Activated T-cell treated with anti-CD3 and anti-CD28 coated beads, Interleukin-2, amount 50 U/mL, for 4 hours (primary cell): ENCODE data around the gene HPDL. TPM values are rescaled to one million over a fixed set of nuclear protein-coding genes. Genes with fewer than 3 reads are reported as not detected.

Experiments
- ATAC-seq, 2 donors: fragments of 200-7000 bp; cut with Tn5 transposase; one replicate each; pipeline ENCODE4 v1.10.0; 2021
- DNase-seq: peaks from one replicate; pipeline ENCODE4 v3.0.0-alpha.2; 2020
- H3K27me3 Mint-ChIP-seq: one replicate; pipeline ENCODE4 v1.8.0; 2021; ENCODE audit warnings: low read depth, mixed read lengths
- H3K36me3 Mint-ChIP-seq: one replicate; pipeline ENCODE4 v1.8.0; 2022; ENCODE audit warnings: mixed read lengths; ENCODE audit not compliant: insufficient read depth
- H3K4me1 Mint-ChIP-seq: one replicate; pipeline ENCODE4 v1.8.0; 2021; ENCODE audit warnings: low read depth, mixed read lengths
- H3K4me3 Mint-ChIP-seq: one replicate; pipeline ENCODE4 v1.8.0; 2021; ENCODE audit warnings: mild to moderate bottlenecking, moderate library complexity, mixed read lengths
- H3K9me3 Mint-ChIP-seq: one replicate; pipeline ENCODE4 v1.8.0; 2021; ENCODE audit warnings: mixed read lengths
- total RNA-seq, 3 donors: library from RNA; stranded (reverse); gene quantifications; one replicate each; pipeline ENCODE4 v1.2.1, GENCODE V29; 2021

Gene HPDL
- total RNA-seq, 3 donors from 2014 or later = 32.9 to 55.9 (median 45.6) TPM

DNA sequence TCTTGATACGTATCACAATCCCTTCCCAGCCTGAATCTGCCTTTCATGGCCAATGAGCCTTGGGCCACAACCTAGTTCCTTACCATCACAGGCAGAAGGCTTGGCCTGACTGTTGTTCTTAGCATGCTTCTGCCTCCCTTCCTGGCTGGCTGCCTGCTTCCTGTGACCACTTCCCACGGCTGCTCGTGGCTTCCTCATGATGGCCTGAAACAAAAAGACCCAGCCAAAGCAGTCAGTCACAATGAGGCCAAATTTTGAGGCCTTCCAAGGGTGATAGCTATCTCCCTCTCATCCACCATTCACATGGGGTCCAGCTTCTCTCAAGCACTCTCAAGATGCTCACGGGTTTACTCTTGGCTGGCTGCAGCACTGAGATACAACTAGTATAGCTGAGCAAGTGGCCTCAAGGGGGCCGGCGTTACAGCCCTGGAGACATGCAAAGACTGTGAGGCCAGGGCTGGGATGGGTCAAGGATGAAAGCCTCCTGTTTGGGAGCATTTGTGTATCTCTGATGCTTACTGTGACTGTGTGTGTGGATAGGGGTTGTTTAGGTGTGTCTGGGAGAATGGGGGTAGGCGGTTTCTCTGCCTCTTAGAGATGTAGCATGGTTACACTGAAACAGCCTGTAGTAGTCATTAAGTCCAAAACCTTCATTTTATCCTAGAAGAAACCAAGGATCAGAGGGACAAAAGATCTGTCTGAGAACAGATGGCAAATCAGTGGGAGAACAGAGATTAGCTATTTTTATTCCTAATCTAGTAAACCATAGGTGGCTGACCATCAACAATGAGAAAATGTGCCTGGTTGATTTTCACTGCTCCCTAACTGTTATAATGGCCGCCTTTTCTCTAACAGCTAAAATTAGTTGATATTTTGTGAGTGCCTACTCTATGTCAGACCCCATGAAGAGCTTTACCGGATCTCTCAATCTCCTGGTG lies 7.9 kb downstream of the HPDL start:
- ATAC-seq (no peak), DNase-seq (no peak)
- Mint-ChIP-seq H3K9me3 (no peaks in the 10 kb centered on the region), H3K4me1 (peaks cover 29% of the 10 kb centered on the region), H3K36me3 (peaks cover 13% of the 10 kb centered on the region), H3K4me3 (no peak overlapping the region), H3K27me3 (no peaks in the 10 kb centered on the region)

DNA sequence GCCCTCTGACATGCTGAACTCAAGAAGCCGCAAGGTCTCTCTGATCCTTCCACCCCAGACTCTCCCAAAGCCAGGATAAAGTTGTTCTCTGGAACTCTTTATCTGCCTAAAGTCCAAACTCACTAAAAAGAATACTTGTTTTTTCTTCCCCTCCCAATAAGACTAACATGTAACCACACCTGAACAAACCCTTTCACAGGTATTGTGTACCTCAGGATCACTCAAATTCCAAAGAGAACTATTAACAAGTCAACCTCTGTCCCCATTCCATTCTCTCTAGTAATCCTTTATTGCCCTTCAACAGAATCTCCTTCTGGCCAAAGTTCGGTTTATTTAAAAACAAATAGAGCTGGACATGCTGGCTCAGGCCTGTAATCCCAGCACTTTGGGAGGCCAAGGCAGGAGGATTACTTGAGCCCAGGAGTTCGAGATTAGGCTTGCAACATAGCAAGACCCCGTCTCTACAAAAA lies 9.2 kb downstream of the HPDL start:
- Mint-ChIP-seq H3K9me3 (no peaks in the 10 kb centered on the region), H3K4me3 (no peak overlapping the region), H3K4me1 (peaks cover 33% of the 10 kb centered on the region), H3K27me3 (no peaks in the 10 kb centered on the region), H3K36me3 (peaks cover 16% of the 10 kb centered on the region)
- DNase-seq = no peak
- no peak for ATAC-seq

DNA sequence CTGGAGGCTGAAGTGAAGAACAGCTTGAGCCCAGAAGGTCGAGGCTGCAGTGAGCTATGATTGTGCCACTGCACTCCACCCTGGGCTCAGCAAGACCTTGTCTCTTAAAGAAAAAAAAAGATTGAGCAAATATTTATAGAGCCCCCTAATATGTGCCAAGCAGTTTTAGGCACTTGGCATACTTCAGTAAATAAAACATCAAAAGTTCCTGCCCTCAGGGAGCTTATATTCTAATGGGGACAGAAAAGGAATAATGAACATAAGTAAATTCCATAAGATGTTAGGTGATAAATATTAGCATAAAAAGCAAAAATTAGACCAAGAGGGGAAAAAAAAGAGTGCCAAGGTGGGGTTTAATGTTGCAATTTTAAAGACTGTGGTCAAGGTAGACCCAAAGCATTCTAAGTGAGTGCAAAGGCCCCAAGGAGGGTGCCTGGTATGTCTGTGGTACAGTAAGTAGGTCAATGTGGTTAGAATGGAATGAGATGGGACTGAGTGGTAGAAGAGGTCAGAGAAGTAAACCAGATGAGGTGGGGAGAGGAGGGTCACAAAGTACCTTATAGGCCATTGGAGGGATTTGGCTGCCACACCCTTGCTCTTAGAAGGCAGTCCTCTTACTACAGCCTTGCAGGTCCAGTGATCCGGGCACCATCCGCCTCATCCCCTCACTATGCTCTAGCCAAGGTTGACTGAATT lies 11.1 kb downstream of the HPDL start:
- no peaks in the 10 kb centered on the region for H3K27me3 Mint-ChIP-seq
- no peak for DNase-seq
- no peak for ATAC-seq
- H3K9me3 Mint-ChIP-seq = no peaks in the 10 kb centered on the region
- peak overlapping the region; percentile 54 for H3K4me3 Mint-ChIP-seq
- peaks cover 44% of the 10 kb centered on the region for H3K4me1 Mint-ChIP-seq
- H3K36me3 Mint-ChIP-seq = peaks cover 27% of the 10 kb centered on the region

DNA sequence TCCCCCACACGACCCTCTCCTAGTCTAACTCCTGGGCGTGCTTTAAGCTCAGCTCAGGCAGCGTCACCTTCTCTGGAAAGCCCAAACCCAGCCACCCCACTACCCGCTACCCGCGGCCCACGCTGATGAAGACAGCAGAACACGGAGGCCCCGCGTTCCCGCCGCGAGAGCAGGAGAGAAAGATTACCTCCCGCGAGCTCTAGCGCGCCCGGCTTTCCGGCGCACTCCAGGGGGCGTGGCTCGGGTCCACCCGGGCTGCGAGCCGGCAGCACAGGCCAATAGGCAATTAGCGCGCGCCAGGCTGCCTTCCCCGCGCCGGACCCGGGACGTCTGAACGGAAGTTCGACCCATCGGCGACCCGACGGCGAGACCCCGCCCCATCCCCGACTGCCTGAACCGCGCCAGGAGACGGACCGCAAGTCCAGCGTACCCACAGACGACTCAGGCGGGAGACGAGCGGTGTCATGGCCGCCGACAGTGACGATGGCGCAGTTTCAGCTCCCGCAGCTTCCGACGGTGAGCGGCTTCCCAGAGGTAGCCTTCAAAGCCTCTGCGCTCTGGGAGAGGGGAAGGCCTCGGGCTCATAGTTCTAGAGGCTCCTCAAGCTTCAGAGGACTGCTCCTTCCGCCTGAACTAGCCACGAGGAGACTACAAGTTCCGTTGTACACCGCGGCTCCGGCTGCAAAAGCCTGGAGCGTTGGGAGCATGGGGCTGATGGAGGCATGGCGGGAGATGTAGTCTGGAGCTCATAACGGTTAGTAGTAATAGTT lies 13.3 kb downstream of the HPDL start, which contains the start of the genes MUTYH and TOE1:
Gene MUTYH (minus strand): TSS at position 652 of the 770 bp plus-strand sequence. CDS start 5,935 bp downstream, outside the sequence.
Gene TOE1 (plus strand): TSS at position 382 of the 770 bp plus-strand sequence. CDS start 83 bp downstream, at position 465.
- ATAC-seq = peak; percentile 86 to 89
- peaks cover 39% of the 10 kb centered on the region for H3K4me1 Mint-ChIP-seq
- peak; percentile 89 for DNase-seq
- H3K4me3 Mint-ChIP-seq = peak within 1 kb of the TSS; percentile 99
- no peaks in the 10 kb centered on the region for H3K9me3 Mint-ChIP-seq
- H3K36me3 Mint-ChIP-seq = peaks cover 25% of the 10 kb centered on the region
- H3K27me3 Mint-ChIP-seq = no peaks in the 10 kb centered on the region

DNA sequence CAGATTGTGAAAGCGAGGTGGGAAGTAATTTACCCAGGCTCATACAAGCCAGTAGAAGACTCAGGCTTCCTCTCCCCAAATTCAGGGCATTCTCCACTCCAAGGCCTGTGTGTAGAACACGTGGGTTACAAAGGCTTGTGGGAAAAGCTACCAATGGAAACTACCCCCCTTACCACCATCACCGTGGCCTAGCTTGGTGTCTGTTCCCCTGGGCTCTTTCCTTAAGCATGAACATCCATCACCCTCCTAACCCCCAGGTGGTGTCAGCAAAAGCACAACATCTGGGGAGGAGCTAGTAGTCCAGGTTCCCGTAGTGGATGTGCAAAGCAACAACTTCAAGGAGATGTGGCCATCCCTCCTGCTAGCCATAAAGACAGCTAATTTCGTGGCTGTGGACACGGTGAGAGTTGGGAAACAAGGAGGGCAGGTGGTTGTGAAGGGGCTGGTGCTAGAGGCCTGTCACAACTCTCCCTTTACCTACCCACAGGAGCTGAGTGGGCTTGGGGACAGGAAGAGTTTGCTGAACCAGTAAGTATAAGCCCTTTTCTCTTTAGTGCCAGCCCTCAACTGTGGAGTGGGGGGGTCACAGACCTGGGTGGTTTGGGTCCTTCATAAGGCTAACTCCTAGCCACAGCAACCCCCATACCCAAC lies 14.2 kb downstream of the HPDL start:
- peaks cover 32% of the 10 kb centered on the region for H3K36me3 Mint-ChIP-seq
- H3K9me3 Mint-ChIP-seq = no peaks in the 10 kb centered on the region
- H3K4me3 Mint-ChIP-seq = peak overlapping the region; percentile 99
- no peaks in the 10 kb centered on the region for H3K27me3 Mint-ChIP-seq
- H3K4me1 Mint-ChIP-seq = peaks cover 38% of the 10 kb centered on the region
- ATAC-seq (no peak), DNase-seq (no peak)

DNA sequence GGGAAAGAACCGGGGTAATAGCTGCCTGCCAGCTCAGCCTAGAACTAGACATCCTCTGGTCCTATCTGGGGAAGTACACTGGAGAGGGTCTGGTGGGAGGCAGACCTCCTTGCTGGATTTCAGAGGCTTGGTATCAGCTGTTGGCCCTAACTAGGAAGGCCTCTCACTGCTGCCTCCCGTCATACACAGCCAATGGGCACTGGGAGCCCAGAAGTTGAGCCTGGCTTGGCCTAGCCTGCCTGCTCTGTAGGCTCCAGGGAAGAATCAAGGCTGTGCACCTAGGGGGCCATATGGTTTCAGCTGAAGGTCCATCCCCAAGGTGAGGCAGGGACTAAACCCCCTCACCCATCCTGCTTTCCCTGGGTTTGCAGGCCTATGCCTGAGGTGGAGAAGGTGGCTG lies 17.8 kb downstream of the HPDL start:
- Mint-ChIP-seq H3K4me1 (peaks cover 19% of the 10 kb centered on the region), H3K36me3 (peaks cover 24% of the 10 kb centered on the region)
- ATAC-seq = no peak

DNA sequence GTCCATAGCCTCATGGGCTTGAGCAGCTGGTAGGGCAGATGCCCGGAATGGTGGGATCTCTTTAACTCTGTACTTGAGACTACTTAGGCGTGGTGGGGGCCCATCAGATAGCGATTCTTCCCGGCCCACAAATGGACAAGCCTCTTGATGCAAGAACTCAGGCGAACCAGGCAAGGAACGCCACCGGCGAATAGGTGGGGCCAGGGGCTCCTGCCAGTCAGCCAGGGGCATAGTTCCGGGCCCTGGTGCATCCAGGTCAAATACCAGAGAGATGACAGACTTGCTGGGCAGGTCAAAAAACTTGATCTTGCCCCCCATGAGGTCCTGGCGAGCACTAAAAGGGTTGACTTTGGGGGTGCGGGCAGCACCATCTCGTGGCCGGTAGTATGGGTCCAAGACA lies 18.3 kb downstream of the HPDL start:
- no peak for DNase-seq
- no peak for ATAC-seq
- H3K4me1 Mint-ChIP-seq = peaks cover 16% of the 10 kb centered on the region
- peaks cover 24% of the 10 kb centered on the region for H3K36me3 Mint-ChIP-seq
- no peaks in the 10 kb centered on the region for H3K9me3 Mint-ChIP-seq
- no peaks in the 10 kb centered on the region for H3K27me3 Mint-ChIP-seq
- H3K4me3 Mint-ChIP-seq = no peak overlapping the region

More for the DNA sequence above, 17.8 kb downstream of the HPDL start:
- Mint-ChIP-seq H3K27me3 (no peaks in the 10 kb centered on the region), H3K4me3 (no peak overlapping the region), H3K9me3 (no peaks in the 10 kb centered on the region)
- DNase-seq = no peak

DNA sequence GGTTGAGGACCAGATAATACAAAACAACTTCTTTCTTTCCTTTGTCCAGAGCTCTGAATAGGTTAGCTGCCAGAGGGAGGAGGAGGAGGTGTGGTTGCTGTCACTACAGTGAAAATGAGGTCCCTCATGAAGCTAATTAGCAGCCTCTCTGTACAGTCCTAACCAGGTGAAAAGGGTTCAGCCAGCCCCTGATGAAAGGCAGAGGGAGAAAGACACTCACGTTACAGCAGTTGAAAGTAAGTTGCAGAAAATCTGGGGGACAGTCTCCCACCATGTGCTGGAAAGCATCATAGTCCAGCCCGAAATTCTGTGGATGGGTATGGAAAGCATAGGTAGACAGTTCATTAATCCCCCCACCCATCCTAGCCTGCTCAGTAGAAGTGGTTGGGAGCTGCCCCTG lies 19.8 kb downstream of the HPDL start:
- Mint-ChIP-seq H3K36me3 (peaks cover 19% of the 10 kb centered on the region), H3K4me1 (peaks cover 13% of the 10 kb centered on the region), H3K4me3 (no peak overlapping the region), H3K9me3 (no peaks in the 10 kb centered on the region), H3K27me3 (no peaks in the 10 kb centered on the region)
- ATAC-seq (no peak), DNase-seq (no peak)

DNA sequence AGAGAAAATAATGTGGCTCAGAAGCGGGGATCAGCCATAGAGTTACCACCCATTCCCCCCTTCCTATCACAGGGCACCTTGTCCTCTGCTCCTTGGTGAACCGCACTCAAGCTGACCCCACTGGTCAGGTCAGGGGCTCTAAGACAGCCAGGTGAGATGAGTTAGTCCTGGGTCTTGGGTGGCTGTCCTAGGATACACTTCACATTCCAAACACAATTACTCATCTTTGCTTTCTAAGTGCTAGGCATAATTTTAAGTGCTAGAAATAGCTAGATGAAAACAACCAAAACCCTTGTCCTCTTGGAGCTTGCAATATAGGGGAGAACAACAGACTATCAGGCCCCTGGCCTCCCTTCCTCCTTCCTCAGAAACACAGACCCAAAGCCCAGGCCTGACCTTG lies 21.3 kb downstream of the HPDL start:
- H3K27me3 Mint-ChIP-seq = no peaks in the 10 kb centered on the region
- H3K36me3 Mint-ChIP-seq = peaks cover 7% of the 10 kb centered on the region
- no peak for DNase-seq
- peaks cover 1% of the 10 kb centered on the region for H3K4me1 Mint-ChIP-seq
- ATAC-seq = no peak
- no peaks in the 10 kb centered on the region for H3K9me3 Mint-ChIP-seq
- H3K4me3 Mint-ChIP-seq = no peak overlapping the region

DNA sequence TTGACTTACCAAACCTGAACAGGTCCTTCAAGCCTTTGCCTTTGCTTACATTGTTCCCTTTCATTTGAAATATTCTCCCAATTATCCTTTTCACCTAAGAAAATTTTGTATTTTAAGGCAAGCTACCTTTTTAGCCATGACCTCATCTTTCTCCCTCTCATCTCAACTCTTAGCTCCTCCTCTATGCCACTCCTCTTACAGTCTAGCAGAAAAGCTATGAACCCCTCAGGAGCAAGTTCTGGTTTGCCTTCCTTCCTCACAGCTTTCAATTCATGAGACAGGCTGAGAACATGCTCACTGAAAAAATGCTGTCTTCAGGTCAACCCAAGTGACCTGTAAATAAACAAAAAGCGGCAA lies 21.9 kb downstream of the HPDL start:
- Mint-ChIP-seq H3K9me3 (no peaks in the 10 kb centered on the region), H3K36me3 (peaks cover 7% of the 10 kb centered on the region), H3K27me3 (no peaks in the 10 kb centered on the region), H3K4me1 (no peaks in the 10 kb centered on the region), H3K4me3 (no peak overlapping the region)
- no peak for ATAC-seq
- DNase-seq = no peak

DNA sequence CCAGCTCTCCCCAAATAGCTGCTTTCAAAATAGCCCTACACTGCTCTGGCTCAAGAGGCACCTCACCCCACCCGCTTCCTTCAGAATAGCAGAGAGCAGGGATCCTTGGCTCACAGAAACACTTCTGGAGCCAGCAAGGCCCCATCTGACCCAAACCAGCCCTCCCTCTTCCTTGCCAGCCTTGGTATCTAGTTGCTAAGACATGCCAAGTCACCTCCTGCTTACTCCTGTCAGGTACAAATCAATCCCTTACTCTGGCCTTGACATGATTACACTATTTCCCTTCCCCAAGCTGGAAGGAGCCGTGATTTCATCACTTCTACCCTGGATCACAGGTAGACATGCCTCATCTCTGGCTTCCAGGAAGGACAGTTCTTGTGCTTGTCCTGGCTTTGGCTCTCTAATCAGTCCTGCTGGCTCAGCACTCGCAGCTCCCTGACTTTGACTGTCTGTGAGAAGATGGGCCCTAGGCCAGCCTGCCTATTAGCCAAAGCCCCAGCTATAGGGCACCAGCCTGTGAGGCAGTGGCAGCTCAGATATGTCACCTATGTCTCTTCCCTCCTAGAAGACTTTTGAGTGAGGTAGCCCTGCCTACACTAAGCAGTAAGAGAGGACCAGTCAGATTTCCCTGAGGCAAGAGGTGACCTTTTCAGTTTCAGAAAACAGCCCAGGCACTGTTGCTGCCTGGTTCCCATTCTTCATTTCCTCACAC lies 22.4 kb downstream of the HPDL start:
- Mint-ChIP-seq H3K27me3 (no peaks in the 10 kb centered on the region), H3K4me1 (no peaks in the 10 kb centered on the region), H3K9me3 (no peaks in the 10 kb centered on the region), H3K4me3 (no peak overlapping the region), H3K36me3 (peaks cover 7% of the 10 kb centered on the region)
- ATAC-seq (no peak), DNase-seq (no peak)

DNA sequence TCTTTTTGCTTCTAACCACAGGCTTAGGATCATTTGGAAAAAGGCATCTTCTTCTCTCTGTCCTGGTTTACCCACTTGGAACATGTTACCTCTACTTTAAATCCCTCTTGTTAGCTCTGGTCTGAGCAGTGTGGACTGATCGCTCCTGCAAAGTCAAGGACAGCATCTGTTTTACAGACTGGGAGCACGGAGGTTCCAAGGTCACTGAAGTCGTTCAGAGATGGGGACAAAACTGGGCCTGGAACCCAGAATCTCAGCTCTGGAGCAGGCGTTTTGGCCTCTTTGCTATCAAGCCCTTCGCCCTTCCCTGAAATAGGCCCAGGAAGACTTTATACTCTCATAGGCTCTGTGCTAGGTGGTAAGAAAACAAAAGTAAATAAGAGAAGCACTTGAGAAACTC lies 24.8 kb downstream of the HPDL start:
- no peak for ATAC-seq
- Mint-ChIP-seq H3K4me3 (no peak overlapping the region), H3K4me1 (no peaks in the 10 kb centered on the region), H3K9me3 (no peaks in the 10 kb centered on the region), H3K27me3 (no peaks in the 10 kb centered on the region), H3K36me3 (peaks cover 5% of the 10 kb centered on the region)
- no peak for DNase-seq

DNA sequence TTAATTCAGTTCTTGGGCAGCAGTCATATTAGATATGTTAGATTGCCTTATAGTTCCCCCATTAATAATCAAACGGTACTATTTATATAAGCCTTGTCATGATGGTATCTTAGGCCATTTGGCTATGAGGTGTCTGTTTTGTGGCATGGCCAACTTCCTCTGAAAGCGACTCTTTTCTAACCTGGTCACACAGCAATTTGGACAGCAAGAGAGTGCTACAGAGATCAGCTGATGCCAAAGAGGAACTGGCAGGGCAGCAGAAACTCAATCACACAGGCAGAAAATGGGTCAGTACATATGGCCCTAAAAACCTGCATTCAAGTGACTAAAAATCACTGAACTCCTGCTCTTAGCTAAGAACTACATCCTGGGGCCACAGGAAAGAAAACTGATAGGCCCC lies 27.0 kb downstream of the HPDL start:
- DNase-seq (no peak), ATAC-seq (no peak)
- H3K36me3 Mint-ChIP-seq = peaks cover 5% of the 10 kb centered on the region
- no peak overlapping the region for H3K4me3 Mint-ChIP-seq
- H3K27me3 Mint-ChIP-seq = no peaks in the 10 kb centered on the region
- no peaks in the 10 kb centered on the region for H3K4me1 Mint-ChIP-seq
- H3K9me3 Mint-ChIP-seq = no peaks in the 10 kb centered on the region
